Endodermal cell (in vitro differentiated cells): ENCODE results near the gene EPS15. TPM values are rescaled to one million over a fixed set of nuclear protein-coding genes. Genes with fewer than 3 reads are reported as not detected.

Experiments
- DNase-seq: peaks from one replicate; pipeline ENCODE4 v3.0.0-alpha.2; 2017
- H3K27ac ChIP-seq: 2 replicates; pipeline ENCODE4 v1.5.1; 2013; ENCODE audit warnings: mild to moderate bottlenecking, low read depth, low read length, moderate library complexity
- H3K27me3 ChIP-seq: 2 replicates; pipeline ENCODE4 v1.6.1; 2013; ENCODE audit warnings: mild to moderate bottlenecking, low read length, moderate library complexity; ENCODE audit not compliant: insufficient read depth, control insufficient read depth, poor library complexity, severe bottlenecking
- H3K36me3 ChIP-seq: 2 replicates; pipeline ENCODE4 v1.7.0; 2013; ENCODE audit warnings: mild to moderate bottlenecking, low read length, moderate library complexity; ENCODE audit not compliant: control insufficient read depth, insufficient read depth
- H3K4me1 ChIP-seq: one replicate; pipeline ENCODE4 v1.7.0; 2013; ENCODE audit warnings: low read length; ENCODE audit not compliant: control insufficient read depth, insufficient read depth
- H3K4me3 ChIP-seq: 2 replicates; pipeline ENCODE4 v1.5.1; 2013; ENCODE audit warnings: mild to moderate bottlenecking, low read length, moderate library complexity
- H3K9ac ChIP-seq: 2 replicates; pipeline ENCODE4 v1.6.1; 2013; ENCODE audit warnings: mild to moderate bottlenecking, low read length, moderate library complexity; ENCODE audit not compliant: poor library complexity, severe bottlenecking; ENCODE audit errors: extremely low read depth
- H3K9me3 ChIP-seq: 2 replicates; pipeline ENCODE4 v1.6.1; 2013; ENCODE audit warnings: mild to moderate bottlenecking, low read length, moderate library complexity; ENCODE audit not compliant: control insufficient read depth
- H3K27ac Mint-ChIP-seq: 2 replicates; pipeline ENCODE4 v1.8.0; 2020; ENCODE audit warnings: mixed read lengths
- H3K27me3 Mint-ChIP-seq: 2 replicates; pipeline ENCODE4 v1.8.0; 2021; ENCODE audit warnings: mild to moderate bottlenecking, mixed read lengths; ENCODE audit not compliant: insufficient read depth
- H3K36me3 Mint-ChIP-seq: 2 replicates; pipeline ENCODE4 v1.8.0; 2020; ENCODE audit warnings: low read depth, mixed read lengths
- H3K4me1 Mint-ChIP-seq: 2 replicates; pipeline ENCODE4 v1.8.0; 2020; ENCODE audit warnings: mixed read lengths
- H3K4me3 Mint-ChIP-seq: 2 replicates; pipeline ENCODE4 v1.8.0; 2020; ENCODE audit warnings: mild to moderate bottlenecking, moderate library complexity, mixed read lengths
- H3K9me3 Mint-ChIP-seq: 2 replicates; pipeline ENCODE4 v1.8.0; 2020; ENCODE audit warnings: mild to moderate bottlenecking, mixed read lengths
- CTCF ChIP-seq: fragments of 200-600 bp; sonication (generic); conservative IDR thresholded peaks from 2 replicates; pipeline ENCODE4 v1.5.0; 2021; ENCODE audit warnings: antibody characterized with exemption, mild to moderate bottlenecking
- WGBS, 2 experiments: methylation state at CpG; one replicate each; pipeline versions ENCODE4 v1.1.5 to v1.1.7; 2013; ENCODE audit warnings: missing lambda C conversion rate in 2 of 2, mixed read lengths in 1 of 2; ENCODE audit not compliant: insufficient coverage in 1 of 2, insufficient read length in 1 of 2; 5-methylcytosine and 5-hydroxymethylcytosine counted together
- total RNA-seq, 2 donors: library from RNA; stranded (reverse); fragmentation: NEBNext Ultra II Directional in 1 of 2; extraction: Animal tissue kit (Norgen Biotek cat#: 25700) in 1 of 2; gene quantifications; 2 replicates in 1 of 2; 3 replicates in 1 of 2; pipeline ENCODE4 v1.2.1, GENCODE V29; 2021

EPS15 gene
- total RNA-seq, 2 donors from 2014 or later, result 45.0 to 46.9 TPM

- Mint-ChIP-seq H3K27ac (no peak overlapping the region), H3K4me1 (peaks cover 25% of the 10 kb centered on the region), H3K4me3 (no peak overlapping the region), H3K36me3 (no peaks in the 10 kb centered on the region), H3K27me3 (peaks cover 5% of the 10 kb centered on the region), H3K9me3 (no peaks in the 10 kb centered on the region)
- no peak for DNase-seq
- H3K27ac ChIP-seq, result no peak overlapping the region
- H3K27me3 ChIP-seq, result peaks cover 11% of the 10 kb centered on the region
- 93% methylated on average over 3 to 5 of the region's 5 CpGs for WGBS, 2 experiments
- H3K9me3 ChIP-seq, result no peaks in the 10 kb centered on the region
- H3K9ac ChIP-seq, result no peak overlapping the region
- H3K4me1 ChIP-seq, result peaks cover 11% of the 10 kb centered on the region
- H3K4me3 ChIP-seq, result no peak overlapping the region
- TF ChIP-seq CTCF, result no peak
- H3K36me3 ChIP-seq, result no peaks in the 10 kb centered on the region
These were observed 191.7 kb downstream of the EPS15 start for GRCh38 chr1:51327386-51327785.

GRCh38 chr1:51326839-51327238 is 192.2 kb downstream of the EPS15 start:
- H3K36me3 ChIP-seq, result no peaks in the 10 kb centered on the region
- Mint-ChIP-seq H3K4me3 (no peak overlapping the region), H3K9me3 (no peaks in the 10 kb centered on the region), H3K36me3 (no peaks in the 10 kb centered on the region), H3K4me1 (peaks cover 29% of the 10 kb centered on the region), H3K27ac (no peak overlapping the region), H3K27me3 (peaks cover 5% of the 10 kb centered on the region)
- H3K4me3 ChIP-seq, result no peak overlapping the region
- TF ChIP-seq CTCF, result no peak
- H3K27me3 ChIP-seq, result peaks cover 11% of the 10 kb centered on the region
- H3K4me1 ChIP-seq, result peaks cover 11% of the 10 kb centered on the region
- 86 to 100% methylated on average over 1 to 5 of the region's 8 CpGs for WGBS, 2 experiments
- no peak for DNase-seq
- H3K27ac ChIP-seq, result no peak overlapping the region
- no peaks in the 10 kb centered on the region for H3K9me3 ChIP-seq
- no peak overlapping the region for H3K9ac ChIP-seq

GRCh38 chr1:51325878-51326755 is 192.9 kb downstream of the EPS15 start:
- H3K4me3 Mint-ChIP-seq, result no peak overlapping the region
- 85 to 94% methylated on average over 7 to 16 of the region's 16 CpGs for WGBS, 2 experiments
- Histone ChIP-seq H3K9ac (no peak overlapping the region), H3K36me3 (no peaks in the 10 kb centered on the region), H3K27me3 (peaks cover 11% of the 10 kb centered on the region), H3K9me3 (no peaks in the 10 kb centered on the region), H3K4me3 (no peak overlapping the region), H3K4me1 (peaks cover 16% of the 10 kb centered on the region), H3K27ac (no peak overlapping the region)
- peaks cover 29% of the 10 kb centered on the region for H3K4me1 Mint-ChIP-seq
- H3K9me3 Mint-ChIP-seq, result no peaks in the 10 kb centered on the region
- no peak for TF ChIP-seq CTCF
- DNase-seq, result no peak
- peaks cover 5% of the 10 kb centered on the region for H3K27me3 Mint-ChIP-seq
- no peaks in the 10 kb centered on the region for H3K36me3 Mint-ChIP-seq
- no peak overlapping the region for H3K27ac Mint-ChIP-seq
